ENCODE data around the gene DCTN1.
"Not testable (repeated sequence)": the region's sequence is repeated elsewhere in the genome, so short reads cannot be mapped to it uniquely, and the experiment has no call there.

The DCTN1 gene

GRCh38 chr2:74379851-74380789, at the start of gene DCTN1:
Gene DCTN1 (minus strand): TSS chr2:74380311. CDS start chr2:74380037, 274 bp downstream.
- DNase-seq, result peak in 56 of 58 donors; percentile 10 to 90 (median 69)

GRCh38 chr2:74428675-74429074, 48.6 kb upstream of the DCTN1 start:
- DNase-seq, result no peak

- no peak for DNase-seq
Observed at GRCh38 chr2:74427551-74427950, 47.4 kb upstream of the DCTN1 start.

GRCh38 chr2:74426181-74426758, 46.2 kb upstream of the DCTN1 start:
- DNase-seq, result no peak

GRCh38 chr2:74425523-74425922, 45.4 kb upstream of the DCTN1 start:
- DNase-seq, result no peak

GRCh38 chr2:74424995-74425406, 44.9 kb upstream of the DCTN1 start:
- no peak for DNase-seq

GRCh38 chr2:74424139-74424992, 44.3 kb upstream of the DCTN1 start:
- DNase-seq, result no peak

- DNase-seq, result no peak
Observed at GRCh38 chr2:74423231-74424095, 43.4 kb upstream of the DCTN1 start.

GRCh38 chr2:74421221-74421870, 41.2 kb upstream of the DCTN1 start, which contains the start of the genes C2orf81 and WDR54:
Gene C2orf81 (minus strand): TSS chr2:74421619. CDS start chr2:74421560, 59 bp downstream.
Gene WDR54 (plus strand): TSS chr2:74421730. CDS start chr2:74422154, 424 bp downstream.
- DNase-seq, result peak in 55 of 58 donors; percentile 30 to 91 (median 71)

GRCh38 chr2:74420443-74421103, 40.5 kb upstream of the DCTN1 start:
- DNase-seq, result not testable (repeated sequence)

- DNase-seq, result no peak
Observed at GRCh38 chr2:74420006-74420405, 39.9 kb upstream of the DCTN1 start.

- no peak for DNase-seq
Observed at GRCh38 chr2:74419345-74419744, 39.2 kb upstream of the DCTN1 start.

- no peak for DNase-seq
Observed at GRCh38 chr2:74418312-74418711, 38.2 kb upstream of the DCTN1 start.

- DNase-seq, result no peak
Observed at GRCh38 chr2:74417763-74418162, 37.7 kb upstream of the DCTN1 start.

- DNase-seq, result no peak
Observed at GRCh38 chr2:74417197-74417596, 37.1 kb upstream of the DCTN1 start.

- no peak for DNase-seq
Observed at GRCh38 chr2:74416778-74417177, 36.7 kb upstream of the DCTN1 start.

- DNase-seq, result no peak
Observed at GRCh38 chr2:74415762-74416395, 35.8 kb upstream of the DCTN1 start.

GRCh38 chr2:74414881-74415761, 35.0 kb upstream of the DCTN1 start:
- peak in 15 of 58 donors; percentile 5 to 59 (median 33) for DNase-seq

All from anterior cingulate cortex (tissue), 58 donors.